GM18873 (cell line): Measurements from ENCODE around the gene TIMM22.
"Not testable (repeated sequence)": the region's sequence is repeated elsewhere in the genome, so short reads cannot be mapped to it uniquely, and the experiment has no call there.

Source experiments
- ATAC-seq: cut with Tn5 transposase; IDR thresholded peaks from one replicate; pipeline ENCODE4 v1.9.1; 2021; ENCODE audit warnings: mild to moderate bottlenecking, moderate library complexity, moderate number of reproducible peaks; ENCODE audit not compliant: unreplicated experiment, low FRiP score

TIMM22 gene

GRCh38 chr17:996554-997344, at the start of gene TIMM22:
Gene TIMM22 (plus strand): TSS chr17:997129. CDS start chr17:997143, 14 bp downstream.
- peak; percentile 84 for ATAC-seq

- ATAC-seq, result no peak
Observed at GRCh38 chr17:948284-948852, 48.6 kb upstream of the TIMM22 start.

GRCh38 chr17:949623-950303, 47.2 kb upstream of the TIMM22 start:
- no peak for ATAC-seq

- no peak for ATAC-seq
Observed at GRCh38 chr17:951325-952132, 45.4 kb upstream of the TIMM22 start.

GRCh38 chr17:952592-952991, 44.3 kb upstream of the TIMM22 start:
- ATAC-seq, result not testable (repeated sequence)

- ATAC-seq, result no peak
Observed at GRCh38 chr17:953767-954166, 43.2 kb upstream of the TIMM22 start.

- ATAC-seq, result no peak
Observed at GRCh38 chr17:954431-955164, 42.3 kb upstream of the TIMM22 start.

GRCh38 chr17:956905-957304, 40.0 kb upstream of the TIMM22 start:
- no peak for ATAC-seq

GRCh38 chr17:957856-958421, 39.0 kb upstream of the TIMM22 start:
- no peak for ATAC-seq

- ATAC-seq, result no peak
Observed at GRCh38 chr17:958712-959451, 38.0 kb upstream of the TIMM22 start.

- ATAC-seq, result no peak
Observed at GRCh38 chr17:962166-962565, 34.8 kb upstream of the TIMM22 start.

- no peak for ATAC-seq
Observed at GRCh38 chr17:962670-963069, 34.3 kb upstream of the TIMM22 start.

- ATAC-seq, result no peak
Observed at GRCh38 chr17:964876-965275, 32.1 kb upstream of the TIMM22 start.

GRCh38 chr17:965311-965989, 31.5 kb upstream of the TIMM22 start:
- ATAC-seq, result no peak

- ATAC-seq, result no peak
Observed at GRCh38 chr17:967122-967521, 29.8 kb upstream of the TIMM22 start.

- ATAC-seq, result no peak
Observed at GRCh38 chr17:968812-969730, 27.9 kb upstream of the TIMM22 start.

- ATAC-seq, result no peak
Observed at GRCh38 chr17:969811-970355, 27.0 kb upstream of the TIMM22 start.
